Measurements from ENCODE around the gene FAAH.

The FAAH gene

DNA sequence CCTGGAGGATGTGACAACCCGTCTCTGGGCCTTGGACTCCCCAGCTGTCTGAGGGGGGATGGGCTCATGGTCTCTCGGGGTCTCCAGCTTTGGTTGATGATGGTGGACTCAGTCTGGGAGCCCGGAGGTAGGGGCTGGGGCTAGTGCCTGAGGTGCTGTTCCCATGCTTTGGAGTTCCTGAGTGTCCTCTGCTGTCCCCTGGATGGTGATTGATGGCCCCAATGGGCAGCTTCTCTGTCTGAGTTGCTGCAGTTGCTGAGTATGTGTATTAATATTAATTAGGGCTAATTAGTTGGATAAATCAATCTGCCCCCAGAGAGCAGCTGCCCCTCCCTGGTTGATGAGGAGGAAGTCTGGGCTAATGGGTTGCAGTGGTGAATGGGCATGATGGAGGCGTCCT is 30.6 kb downstream of the FAAH start:
- TF ChIP-seq, protein P1, sequence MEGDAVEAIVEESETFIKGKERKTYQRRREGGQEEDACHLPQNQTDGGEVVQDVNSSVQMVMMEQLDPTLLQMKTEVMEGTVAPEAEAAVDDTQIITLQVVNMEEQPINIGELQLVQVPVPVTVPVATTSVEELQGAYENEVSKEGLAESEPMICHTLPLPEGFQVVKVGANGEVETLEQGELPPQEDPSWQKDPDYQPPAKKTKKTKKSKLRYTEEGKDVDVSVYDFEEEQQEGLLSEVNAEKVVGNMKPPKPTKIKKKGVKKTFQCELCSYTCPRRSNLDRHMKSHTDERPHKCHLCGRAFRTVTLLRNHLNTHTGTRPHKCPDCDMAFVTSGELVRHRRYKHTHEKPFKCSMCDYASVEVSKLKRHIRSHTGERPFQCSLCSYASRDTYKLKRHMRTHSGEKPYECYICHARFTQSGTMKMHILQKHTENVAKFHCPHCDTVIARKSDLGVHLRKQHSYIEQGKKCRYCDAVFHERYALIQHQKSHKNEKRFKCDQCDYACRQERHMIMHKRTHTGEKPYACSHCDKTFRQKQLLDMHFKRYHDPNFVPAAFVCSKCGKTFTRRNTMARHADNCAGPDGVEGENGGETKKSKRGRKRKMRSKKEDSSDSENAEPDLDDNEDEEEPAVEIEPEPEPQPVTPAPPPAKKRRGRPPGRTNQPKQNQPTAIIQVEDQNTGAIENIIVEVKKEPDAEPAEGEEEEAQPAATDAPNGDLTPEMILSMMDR (IDR thresholded peaks at IDR 0.05; ENCODE audit: extremely low read depth, missing control alignments) = no peak
- DNase-seq (ENCODE audit: low spot score) = no peak

DNA sequence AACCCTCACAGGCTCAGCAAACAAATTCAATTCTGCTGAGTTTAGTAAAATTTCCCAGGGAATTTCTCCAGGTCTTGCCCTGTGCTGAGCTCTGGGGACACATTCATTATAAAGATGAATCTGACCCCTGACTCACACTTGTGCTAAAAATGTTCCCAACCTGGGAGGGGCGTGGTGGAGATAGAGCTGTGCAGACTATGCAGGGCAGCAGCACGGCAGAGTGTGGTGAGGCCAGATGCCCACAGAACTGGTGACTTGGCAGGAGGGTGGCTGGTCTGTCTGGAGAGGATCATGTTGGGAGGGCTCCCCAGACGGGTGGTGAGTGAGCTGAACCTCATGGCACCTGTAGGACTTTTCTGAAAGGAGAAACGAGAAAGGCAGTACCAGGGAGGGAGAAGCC is 31.6 kb downstream of the FAAH start:
- TF ChIP-seq, protein P1 (IDR thresholded peaks at IDR 0.05; ENCODE audit: extremely low read depth, missing control alignments) = no peak

DNA sequence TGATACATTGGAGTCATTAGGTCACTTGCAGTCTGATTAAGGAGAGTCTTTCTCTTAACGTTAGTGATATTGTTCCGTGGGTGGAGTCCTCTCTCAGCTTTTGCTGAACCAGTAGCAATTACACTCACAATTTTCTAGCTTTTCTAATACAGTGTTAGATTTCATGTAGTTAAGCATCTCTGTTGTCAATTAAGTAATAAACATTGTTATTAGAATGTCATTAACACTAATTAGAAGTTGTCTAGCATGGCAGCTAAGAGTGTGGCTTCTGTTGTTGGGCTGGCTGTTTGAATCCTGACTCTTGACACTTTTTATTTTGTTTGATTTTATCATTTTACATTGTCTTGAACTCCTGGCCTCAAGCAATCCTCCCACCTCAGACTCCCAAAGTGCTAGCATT is 33.4 kb downstream of the FAAH start:
- DNase-seq (ENCODE audit: low spot score) = no peak
- TF ChIP-seq, protein P1 (IDR thresholded peaks at IDR 0.05; ENCODE audit: extremely low read depth, missing control alignments) = no peak

More for the DNA sequence above, 31.6 kb downstream of the FAAH start:
- DNase-seq (ENCODE audit: low spot score) = no peak

DNA sequence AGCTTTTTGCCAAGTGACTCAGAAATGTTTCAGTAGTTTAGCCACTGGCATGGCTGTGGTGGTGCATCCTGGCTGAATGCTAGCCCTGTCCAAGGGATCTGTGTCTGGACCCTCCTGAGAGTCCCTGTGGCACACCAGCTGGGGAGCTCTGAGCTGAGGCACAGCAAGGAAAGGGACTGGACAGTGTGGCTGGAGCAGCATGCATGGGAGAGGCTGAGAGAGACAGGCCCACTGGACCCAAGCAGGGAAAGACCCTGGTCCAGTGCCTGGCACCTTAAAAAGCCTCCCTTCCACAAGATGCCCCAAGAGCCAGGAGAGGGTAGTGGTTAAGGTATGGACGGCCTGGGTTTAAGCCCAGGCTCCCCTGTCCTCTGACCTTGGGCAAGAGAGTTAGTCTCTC is 35.3 kb downstream of the FAAH start:
- TF ChIP-seq, protein P1 (IDR thresholded peaks at IDR 0.05; ENCODE audit: extremely low read depth, missing control alignments) = no peak
- DNase-seq (ENCODE audit: low spot score) = no peak

DNA sequence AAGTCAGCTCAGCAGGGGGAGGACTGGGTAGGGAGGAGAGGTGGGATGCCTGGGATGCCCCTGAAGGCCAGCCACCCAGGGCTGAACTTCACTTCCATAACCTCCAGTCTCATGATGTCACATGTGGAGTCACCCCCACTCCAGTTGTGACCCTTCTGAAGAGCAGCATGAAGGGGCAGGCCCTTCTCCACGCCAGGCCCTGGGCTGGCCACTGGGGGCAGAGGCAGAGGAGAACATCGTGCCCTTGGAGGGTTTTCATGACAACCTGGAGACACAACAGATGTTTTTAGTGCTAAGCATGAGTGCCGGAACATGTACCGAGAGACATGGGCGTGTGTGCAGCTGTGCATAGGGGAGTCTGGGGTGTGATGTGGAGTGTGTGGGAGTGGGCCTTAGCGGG is 37.6 kb downstream of the FAAH start:
- no peak for DNase-seq (ENCODE audit: low spot score)
- TF ChIP-seq, protein P1 (IDR thresholded peaks at IDR 0.05; ENCODE audit: extremely low read depth, missing control alignments) = no peak

DNA sequence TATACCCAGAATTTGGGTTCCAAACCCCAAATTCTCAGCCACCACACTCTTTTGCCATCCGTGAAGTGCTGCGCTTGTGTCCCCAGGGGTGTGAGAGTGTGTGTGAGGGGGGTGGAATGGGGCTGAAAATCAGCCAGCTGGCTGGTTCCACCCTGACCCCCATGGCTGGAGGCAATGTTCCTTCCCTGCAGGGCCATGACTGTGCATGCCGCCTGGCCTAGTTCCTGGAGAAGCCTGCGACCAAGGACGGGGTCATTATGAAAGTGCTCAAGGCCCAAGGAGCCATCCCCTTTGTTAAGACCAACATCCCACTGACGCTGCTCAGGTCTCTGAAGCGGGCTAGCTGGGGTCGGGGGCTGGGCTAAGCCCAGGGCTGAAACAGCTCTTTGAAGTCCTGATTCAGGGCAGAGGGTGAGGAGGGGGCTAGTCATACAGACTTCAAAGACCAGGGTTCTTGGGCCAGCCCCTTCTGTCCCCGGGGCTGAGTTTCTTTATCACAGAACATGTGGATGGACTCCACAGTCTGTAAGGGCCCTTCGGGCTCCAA is 38.7 kb downstream of the FAAH start:
- TF ChIP-seq, protein P1 (IDR thresholded peaks at IDR 0.05; ENCODE audit: extremely low read depth, missing control alignments) = no peak

DNA sequence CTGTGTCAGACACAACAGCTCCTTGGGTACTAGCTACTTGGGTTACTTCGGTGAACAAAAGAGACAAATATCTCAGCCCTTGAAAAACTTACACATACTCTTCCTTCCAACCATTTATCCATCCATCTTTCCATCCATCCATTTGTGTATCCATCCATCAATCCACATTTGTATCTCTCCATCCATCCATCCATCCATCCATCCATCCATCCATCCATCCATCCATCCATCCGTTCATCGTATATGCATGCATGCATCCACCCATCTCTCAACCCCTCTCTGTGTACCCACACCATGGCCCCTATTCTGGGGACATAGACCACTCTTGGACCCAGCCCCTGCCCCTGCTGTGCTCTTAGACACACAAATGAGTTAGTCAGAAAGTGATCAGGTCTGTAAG is 40.2 kb downstream of the FAAH start:
- TF ChIP-seq, protein P1 (IDR thresholded peaks at IDR 0.05; ENCODE audit: extremely low read depth, missing control alignments) = no peak
- no peak for DNase-seq (ENCODE audit: low spot score)

More for the DNA sequence above, 38.7 kb downstream of the FAAH start:
- no peak for DNase-seq (ENCODE audit: low spot score)
